A549 (cell line): Measurements from ENCODE around the gene TMEM60. TPM values are rescaled to one million over a fixed set of nuclear protein-coding genes. Genes with fewer than 3 reads are reported as not detected.

Experiments used
- ATAC-seq, 2 experiments: fragments of 200-7000 bp in 1 of 2; fragments of >200 bp in 1 of 2; cut with Nextera tagmentation in 1 of 2; cut with Tn5 transposase in 1 of 2; 3 replicates each; pipeline versions ENCODE4 v1.8.0 to v1.9.1; 2018 to 2020; ENCODE audit warnings: mild to moderate bottlenecking in 1 of 2, moderate library complexity in 1 of 2
- CTCF ChIA-PET: fragments of 300-600 bp; sonication (Branson Sonifier 250); formaldehyde crosslinking; extraction: SDS; loops from one replicate; lab custom pipeline; 2021; ENCODE audit warnings: antibody characterized with exemption, inconsistent platforms; lab: Yijun Ruan, JAX
- POLR2A ChIA-PET: fragments of 350-600 bp; formaldehyde crosslinking; extraction: SDS; loops from one replicate; lab custom pipeline; 2021; ENCODE audit warnings: antibody characterized with exemption, inconsistent platforms; lab: Yijun Ruan, JAX
- DNase-seq, 2 experiments: peaks; one replicate each; pipeline versions ENCODE4 v3.0.0 to v3.0.0-alpha.2; 2011 to 2016; ENCODE audit warnings: low read depth in 1 of 2, low spot score in 1 of 2
- FAIRE-seq: peaks from 2 replicates; lab custom pipeline; 2011; peaks lifted over from hg19 to GRCh38; lab: Jason Lieb, UNC
- H3K27ac ChIP-seq, 2 experiments: fragments of >200 bp; sonication (Bioruptor Twin); formaldehyde crosslinking; 3 replicates each; pipeline ENCODE4 v1.5.1; 2016 to 2017
- H3K4me1 ChIP-seq: fragments of >200 bp; sonication (Bioruptor Twin); formaldehyde crosslinking; 3 replicates; pipeline ENCODE4 v1.6.1; 2016
- H3K4me2 ChIP-seq: fragments of >200 bp; sonication (Bioruptor Twin); formaldehyde crosslinking; 3 replicates; pipeline ENCODE4 v1.6.1; 2016
- H3K4me3 ChIP-seq: fragments of >200 bp; sonication (Bioruptor Twin); formaldehyde crosslinking; 3 replicates; pipeline ENCODE4 v1.5.1; 2016
- H3K9me3 ChIP-seq: fragments of >200 bp; sonication (Bioruptor Twin); formaldehyde crosslinking; 3 replicates; pipeline ENCODE4 v1.6.1; 2016
- CBX2 ChIP-seq: fragments of 200-600 bp; sonication (generic); IDR thresholded peaks from 2 replicates; pipeline ENCODE4 v1.6.1; 2016; ENCODE audit warnings: low read depth, mild to moderate bottlenecking, borderline replicate concordance
- CEBPB ChIP-seq, 2 experiments: fragments of >200 bp in 1 of 2; sonication (Bioruptor Twin) in 1 of 2; formaldehyde crosslinking in 1 of 2; IDR thresholded peaks; 2 replicates each; pipeline ENCODE4 v1.6.1; 2012 to 2016
- CHD4 ChIP-seq: fragments of 200-600 bp; sonication (generic); IDR thresholded peaks from 2 replicates; pipeline ENCODE4 v1.6.1; 2016; ENCODE audit warnings: antibody characterized with exemption, mild to moderate bottlenecking, borderline replicate concordance
- EHMT2 ChIP-seq: fragments of 200-600 bp; sonication (generic); IDR thresholded peaks from 2 replicates; pipeline ENCODE4 v1.6.1; 2016; ENCODE audit warnings: antibody characterized with exemption, low read depth, mild to moderate bottlenecking, moderate library complexity
- ESRRA ChIP-seq: fragments of 150-350 bp; IDR thresholded peaks from 2 replicates; pipeline ENCODE4 v1.6.1; 2014; ENCODE audit warnings: mild to moderate bottlenecking, low read length, borderline replicate concordance
- FOSL2 ChIP-seq, 2 experiments: fragments of 450-650 bp in 1 of 2; fragments of >200 bp in 1 of 2; sonication (Bioruptor Twin) in 1 of 2; formaldehyde crosslinking; IDR thresholded peaks; 2 replicates each; pipeline versions ENCODE4 v1.5.0 to v1.6.1; 2016 to 2020; ENCODE audit warnings: mild to moderate bottlenecking in 1 of 2, moderate library complexity in 1 of 2
- FOXS1 ChIP-seq: fragments of 250-450 bp; sonication (Bioruptor Pico); IDR thresholded peaks from 2 replicates; pipeline ENCODE4 v1.5.0; 2020; ENCODE audit warnings: mild to moderate bottlenecking, moderate library complexity
- GATA3 ChIP-seq: IDR thresholded peaks from 2 replicates; pipeline ENCODE4 v1.6.1; 2012; ENCODE audit warnings: borderline replicate concordance
- HOXB5 ChIP-seq: fragments of 250-450 bp; sonication (Bioruptor Pico); IDR thresholded peaks from 2 replicates; pipeline ENCODE4 v1.5.0; 2020; ENCODE audit warnings: mild to moderate bottlenecking, moderate library complexity
- JUN ChIP-seq, 2 experiments: fragments of >200 bp; sonication (Bioruptor Twin); formaldehyde crosslinking; IDR thresholded peaks; 2 replicates in 1 of 2; 3 replicates in 1 of 2; pipeline ENCODE4 v1.6.1; 2016 to 2017
- JUNB ChIP-seq: fragments of >200 bp; sonication (Bioruptor Twin); formaldehyde crosslinking; IDR thresholded peaks from 2 replicates; pipeline ENCODE4 v1.6.1; 2016
- KDM1A ChIP-seq: fragments of 200-600 bp; sonication (generic); IDR thresholded peaks from 2 replicates; pipeline ENCODE4 v1.6.1; 2016; ENCODE audit warnings: low read depth, mild to moderate bottlenecking
- MAZ ChIP-seq: fragments of 150-350 bp; IDR thresholded peaks from 2 replicates; pipeline ENCODE4 v1.6.1; 2014; ENCODE audit warnings: antibody characterized with exemption, low read depth, low read length, borderline replicate concordance
- POLR2A ChIP-seq: IDR thresholded peaks from 2 replicates; pipeline ENCODE4 v1.6.1; 2012; ENCODE audit warnings: mild to moderate bottlenecking, low read length
- RAD21 ChIP-seq, 2 experiments: fragments of >200 bp in 1 of 2; sonication (Bioruptor Twin) in 1 of 2; formaldehyde crosslinking in 1 of 2; IDR thresholded peaks in 1 of 2; conservative IDR thresholded peaks in 1 of 2; 2 replicates in 1 of 2; 3 replicates in 1 of 2; pipeline ENCODE4 v1.6.1; 2012 to 2018; ENCODE audit warnings: inconsistent platforms in 1 of 2
- RARB ChIP-seq: fragments of 250-450 bp; sonication (Bioruptor Pico); IDR thresholded peaks from 2 replicates; pipeline ENCODE4 v1.8.0; 2021; ENCODE audit warnings: mild to moderate bottlenecking, moderate library complexity
- RCOR1 ChIP-seq: fragments of 150-350 bp; IDR thresholded peaks from 2 replicates; pipeline ENCODE4 v1.6.1; 2014; ENCODE audit warnings: antibody characterized with exemption, low read length, low read depth
- RFX5 ChIP-seq: fragments of 450-650 bp; IDR thresholded peaks from 2 replicates; pipeline ENCODE4 v1.7.1; 2014; ENCODE audit warnings: antibody characterized with exemption, mild to moderate bottlenecking, moderate library complexity
- RNF2 ChIP-seq: fragments of 200-600 bp; sonication (generic); IDR thresholded peaks from 2 replicates; pipeline ENCODE4 v1.6.1; 2016; ENCODE audit warnings: low read depth, mild to moderate bottlenecking, antibody characterized with exemption, moderate library complexity, borderline replicate concordance
- SMC3 ChIP-seq: fragments of >200 bp; sonication (Bioruptor Twin); formaldehyde crosslinking; IDR thresholded peaks from 3 replicates; pipeline ENCODE4 v1.6.1; 2018; ENCODE audit warnings: inconsistent platforms
- SREBF2 ChIP-seq: fragments of 450-650 bp; IDR thresholded peaks from 2 replicates; pipeline ENCODE4 v1.6.1; 2014; ENCODE audit warnings: mild to moderate bottlenecking, moderate library complexity
- ZC3H11A ChIP-seq: fragments of 450-650 bp; IDR thresholded peaks from 2 replicates; pipeline ENCODE4 v1.6.1; 2014; ENCODE audit warnings: antibody characterized with exemption, mild to moderate bottlenecking
- ZFP36 ChIP-seq: fragments of 450-650 bp; IDR thresholded peaks from 2 replicates; pipeline ENCODE4 v1.6.1; 2014; ENCODE audit warnings: borderline replicate concordance; ENCODE audit not compliant: partially characterized antibody
- ZSCAN20 ChIP-seq: fragments of 250-450 bp; sonication (Bioruptor Pico); IDR thresholded peaks from 2 replicates; pipeline ENCODE4 v1.8.0; 2022; ENCODE audit warnings: mild to moderate bottlenecking, moderate library complexity
- WGBS: methylation state at CpG from one replicate; pipeline ENCODE4 v1.1.6; 2017; ENCODE audit errors: missing lambda C conversion rate; 5-methylcytosine and 5-hydroxymethylcytosine counted together
- polyA plus RNA-seq, 4 experiments: library from polyadenylated mRNA; depleted of rRNA in 3 of 4; stranded (reverse); fragments of >200 nt; fragmentation: RNase III in 1 of 4; extraction: RNeasy Plus Mini Kit Qiagen cat#74134 plus additional on column Dnase treatment in 1 of 4; gene quantifications; 2 replicates in 3 of 4; 3 replicates in 1 of 4; pipeline ENCODE4 v1.2.3, GENCODE V29; 2011 to 2017
- TF ChIP-seq, protein P1 (sequence below): fragments of >200 bp; sonication (Bioruptor Twin); formaldehyde crosslinking; IDR thresholded peaks from 3 replicates; pipeline ENCODE4 v1.5.1; 2016
- TF ChIP-seq, protein P2 (sequence below): fragments of 150-350 bp; IDR thresholded peaks from 2 replicates; pipeline ENCODE4 v1.6.1; 2014; ENCODE audit warnings: low read depth, mild to moderate bottlenecking, low read length

TMEM60 gene
- polyA plus RNA-seq, 2 of the 4 experiments (the other 2 are of a cell fraction) = 33.8 to 54.7 TPM

DNA sequence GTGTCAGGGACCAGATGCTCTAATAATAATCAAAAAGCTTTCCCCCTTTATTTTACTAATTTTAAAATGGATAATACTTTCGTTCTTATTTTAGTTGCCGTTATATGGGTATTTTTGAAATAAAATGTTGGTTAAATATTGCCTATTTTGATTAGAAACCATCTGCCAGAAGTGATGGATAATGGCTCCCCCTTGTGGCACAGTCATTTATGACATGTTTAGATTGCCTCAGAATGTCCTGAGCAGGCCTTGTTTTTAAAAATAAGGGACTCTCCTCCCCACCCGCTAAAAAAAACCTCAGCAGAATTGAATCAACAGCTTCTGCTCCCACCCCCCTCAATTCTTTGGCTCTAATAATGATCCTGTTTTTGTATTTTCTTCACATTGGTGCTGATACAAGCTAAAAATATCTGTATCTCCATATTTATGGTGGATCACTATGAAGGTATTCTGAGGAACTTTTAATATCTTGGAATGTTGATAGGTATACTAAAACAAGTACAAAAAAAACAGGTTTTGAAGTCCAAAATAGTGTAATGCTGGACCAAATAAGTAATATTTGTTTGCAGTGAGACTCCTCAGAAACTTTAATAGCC is 38.8 kb downstream of the TMEM60 start:
- ATAC-seq = peak; percentile 75 to 86; a peak in 5 of 6 replicates
- H3K4me2 ChIP-seq = 0 out of 3 replicates have a peak overlapping the region, but pooled peaks have one; percentile 11
- ChIA-PET POLR2A (interaction anchor here (1.0 kb wide), 1 partner anchor 223 kb away, joined by 5 read pairs; no protein-coding TSS in a partner anchor), CTCF (interaction anchor here (0.5 to 3.3 kb wide), 45 partner anchors 8 to 351 kb away, joined by 3 to 32 read pairs (median 4); partner anchors contain the start of genes PHTF2, PTPN12, RSBN1L and TMEM60)
- H3K27ac ChIP-seq = peak overlapping the region in 1 of 2 experiments; percentile 31; a peak in 1 of 6 replicates
- H3K9me3 ChIP-seq = no peaks in the 10 kb centered on the region
- peaks cover 46% of the 10 kb centered on the region for H3K4me1 ChIP-seq
- WGBS = 3% methylated on average over 3 of the region's 3 CpGs
- TF ChIP-seq, protein P1, sequence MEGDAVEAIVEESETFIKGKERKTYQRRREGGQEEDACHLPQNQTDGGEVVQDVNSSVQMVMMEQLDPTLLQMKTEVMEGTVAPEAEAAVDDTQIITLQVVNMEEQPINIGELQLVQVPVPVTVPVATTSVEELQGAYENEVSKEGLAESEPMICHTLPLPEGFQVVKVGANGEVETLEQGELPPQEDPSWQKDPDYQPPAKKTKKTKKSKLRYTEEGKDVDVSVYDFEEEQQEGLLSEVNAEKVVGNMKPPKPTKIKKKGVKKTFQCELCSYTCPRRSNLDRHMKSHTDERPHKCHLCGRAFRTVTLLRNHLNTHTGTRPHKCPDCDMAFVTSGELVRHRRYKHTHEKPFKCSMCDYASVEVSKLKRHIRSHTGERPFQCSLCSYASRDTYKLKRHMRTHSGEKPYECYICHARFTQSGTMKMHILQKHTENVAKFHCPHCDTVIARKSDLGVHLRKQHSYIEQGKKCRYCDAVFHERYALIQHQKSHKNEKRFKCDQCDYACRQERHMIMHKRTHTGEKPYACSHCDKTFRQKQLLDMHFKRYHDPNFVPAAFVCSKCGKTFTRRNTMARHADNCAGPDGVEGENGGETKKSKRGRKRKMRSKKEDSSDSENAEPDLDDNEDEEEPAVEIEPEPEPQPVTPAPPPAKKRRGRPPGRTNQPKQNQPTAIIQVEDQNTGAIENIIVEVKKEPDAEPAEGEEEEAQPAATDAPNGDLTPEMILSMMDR = peak; percentile 91
- peak; percentile 81 for TF ChIP-seq SMC3
- TF ChIP-seq JUN (IDR thresholded peaks at IDR 0.05) = no peak
- TF ChIP-seq RAD21 (conservative IDR thresholded peaks at IDR 0.05 in 1 of 2, IDR thresholded peaks at IDR 0.05 in 1 of 2) = peak; percentile 89
- TF ChIP-seq GATA3 = no peak
- TF ChIP-seq HOXB5 (CRISPR knock-in tag) = no peak
- TF ChIP-seq CEBPB (IDR thresholded peaks at IDR 0.05) = peak in 1 of 2 experiments; percentile 29; a peak in 1 of 4 replicates
- FAIRE-seq = peak; percentile 18
- peak; percentile 21 to 71 for DNase-seq
- H3K4me3 ChIP-seq = no peak overlapping the region

DNA sequence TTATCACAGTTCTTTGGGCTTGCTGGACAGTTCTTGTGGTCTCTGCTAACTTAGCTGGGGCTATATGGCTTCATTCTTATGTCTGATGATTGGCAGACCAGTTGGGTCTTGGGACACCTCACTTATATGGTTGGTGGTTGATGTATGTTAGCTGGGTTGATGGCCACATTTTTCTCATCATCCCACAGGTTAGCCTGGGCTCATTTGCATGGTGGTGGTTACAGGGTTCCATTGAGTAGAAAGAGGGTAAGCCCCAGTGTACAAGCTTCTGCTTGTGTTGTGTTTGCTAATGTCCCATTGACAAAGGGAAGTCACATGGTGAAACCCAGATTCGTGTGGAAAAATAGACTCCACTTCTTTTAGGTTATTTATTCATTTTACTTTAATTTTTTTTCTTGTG is 40.6 kb downstream of the TMEM60 start:
- CTCF ChIA-PET = interaction anchor here (0.6 to 2.4 kb wide), 8 partner anchors 10 to 318 kb away, joined by 3 to 19 read pairs (median 4); no protein-coding TSS in a partner anchor
- H3K4me3 ChIP-seq = no peak overlapping the region
- H3K4me2 ChIP-seq = no peak overlapping the region
- no peaks in the 10 kb centered on the region for H3K9me3 ChIP-seq
- peaks cover 36% of the 10 kb centered on the region for H3K4me1 ChIP-seq
- H3K27ac ChIP-seq = no peak overlapping the region
- FAIRE-seq = no peak
- 38% methylated on average over 1 of the region's 1 CpG for WGBS
- ATAC-seq = no peak
- TF ChIP-seq MAZ = no peak
- no peak for TF ChIP-seq SREBF2
- no peak for TF ChIP-seq EHMT2
- no peak for TF ChIP-seq POLR2A
- TF ChIP-seq RARB (CRISPR knock-in tag) = no peak
- TF ChIP-seq ZSCAN20 (CRISPR knock-in tag) = no peak
- TF ChIP-seq CBX2 = no peak
- no peak for TF ChIP-seq FOXS1 (CRISPR knock-in tag)
- TF ChIP-seq KDM1A = no peak
- TF ChIP-seq, protein P2, sequence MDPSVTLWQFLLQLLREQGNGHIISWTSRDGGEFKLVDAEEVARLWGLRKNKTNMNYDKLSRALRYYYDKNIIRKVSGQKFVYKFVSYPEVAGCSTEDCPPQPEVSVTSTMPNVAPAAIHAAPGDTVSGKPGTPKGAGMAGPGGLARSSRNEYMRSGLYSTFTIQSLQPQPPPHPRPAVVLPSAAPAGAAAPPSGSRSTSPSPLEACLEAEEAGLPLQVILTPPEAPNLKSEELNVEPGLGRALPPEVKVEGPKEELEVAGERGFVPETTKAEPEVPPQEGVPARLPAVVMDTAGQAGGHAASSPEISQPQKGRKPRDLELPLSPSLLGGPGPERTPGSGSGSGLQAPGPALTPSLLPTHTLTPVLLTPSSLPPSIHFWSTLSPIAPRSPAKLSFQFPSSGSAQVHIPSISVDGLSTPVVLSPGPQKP = no peak
- no peak for TF ChIP-seq ZFP36
- TF ChIP-seq CHD4 = no peak
- no peak for TF ChIP-seq ZC3H11A
- TF ChIP-seq ESRRA = no peak
- TF ChIP-seq HOXB5 (CRISPR knock-in tag) = no peak
- TF ChIP-seq RFX5 = no peak
- TF ChIP-seq JUNB = no peak
- TF ChIP-seq RCOR1 = no peak
- TF ChIP-seq FOSL2 (IDR thresholded peaks at IDR 0.05) = no peak
- no peak for TF ChIP-seq FOSL2 (CRISPR knock-in tag; IDR thresholded peaks at IDR 0.05)
- no peak for TF ChIP-seq RNF2
- POLR2A ChIA-PET = no interaction called here
- no peak for DNase-seq
